Psoas muscle (tissue), 8 donors: ENCODE measurements around the gene TTYH1. TPM values are rescaled to one million over a fixed set of nuclear protein-coding genes. Genes with fewer than 3 reads are reported as not detected.
"Not testable (repeated sequence)": the region's sequence is repeated elsewhere in the genome, so short reads cannot be mapped to it uniquely, and the experiment has no call there.

Experiments
- ATAC-seq, 4 donors: fragments of 200-7000 bp; cut with Tn5 transposase; one replicate each; pipeline ENCODE4 v1.9.1; 2020; ENCODE audit warnings: moderate library complexity in 3 of 4, mild to moderate bottlenecking in 2 of 4
- DNase-seq, 2 donors: peaks; one replicate each; pipeline ENCODE4 v3.0.0-alpha.2; 2020
- H3K27ac ChIP-seq: fragments of 200-600 bp; one replicate; pipeline ENCODE4 v1.8.0; 2022
- H3K27me3 ChIP-seq, 3 donors: fragments of 200-600 bp in 1 of 3; one replicate each; pipeline versions ENCODE4 v1.6.1 to v1.8.0; 2013 to 2022; ENCODE audit warnings: low read length in 2 of 3, mild to moderate bottlenecking in 2 of 3, moderate library complexity in 1 of 3; ENCODE audit not compliant: insufficient read depth in 3 of 3
- H3K36me3 ChIP-seq, 2 donors: fragments of 200-600 bp in 1 of 2; one replicate each; pipeline versions ENCODE4 v1.6.1 to v1.8.0; 2013 to 2022; ENCODE audit warnings: low read depth in 1 of 2, mild to moderate bottlenecking in 1 of 2, moderate library complexity in 1 of 2; ENCODE audit not compliant: insufficient read depth in 1 of 2
- H3K4me1 ChIP-seq: fragments of 200-600 bp; one replicate; pipeline ENCODE4 v1.8.0; 2022
- H3K4me3 ChIP-seq: fragments of 200-600 bp; one replicate; pipeline ENCODE4 v1.8.0; 2022; ENCODE audit warnings: mild to moderate bottlenecking
- H3K9me3 ChIP-seq: fragments of 200-600 bp; one replicate; pipeline ENCODE4 v1.8.0; 2022
- WGBS, 3 donors: extraction: QIAGEN DNeasy Blood & Tissue Kit; methylation state at CpG; one replicate each; pipeline versions ENCODE4 v1.1.6 to v1.1.7; 2013; 5-methylcytosine and 5-hydroxymethylcytosine counted together
- intact Hi-C, 2 donors: fragments of 100-400 bp; cut with DNase I; formaldehyde crosslinking; loops; one replicate each; pipeline versions ENCODE4 v1.11.0 to v1.14.2; 2022
- polyA plus RNA-seq, 3 donors: library from polyadenylated mRNA; stranded (reverse); fragments of 200-250 nt; gene quantifications; one replicate each; pipeline ENCODE4 v1.2.3, GENCODE V29; 2013
- total RNA-seq, 4 donors: library from RNA; stranded (reverse); fragmentation: NEBNext Ultra II Directional in 2 of 4; extraction: Animal tissue kit (Norgen Biotek cat#: 25700) in 2 of 4; gene quantifications; one replicate each; pipeline versions ENCODE4 v1.2.1 to v1.2.4, GENCODE V29; 2021 to 2023
- TF ChIP-seq, protein P1 (sequence below): fragments of 200-600 bp; IDR thresholded peaks from one replicate; pipeline ENCODE4 v1.8.0; 2022; ENCODE audit warnings: antibody characterized with exemption
- donor health status: healthy with polysubstance abuse.
- donor health status: DM: no; HTN: no; CAD: no; lungs with moderate emphysema.
- donor health status: Bipolar disorder and iron deficiency.
- donor health status: healthy.
- donor health status: DM: yes; HTN: yes; CAD: no.
- donor health status: DM: no; HTN: no; CAD: no.
- donor health status: DM: no; HTN: no; CAD: no.
- donor health status: DM: yes; HTN: yes; CAD: no.

The TTYH1 gene
- total and polyA plus RNA-seq, 7 donors = 0.34 to 1.9 (median 0.52) TPM; not detected in 1

DNA sequence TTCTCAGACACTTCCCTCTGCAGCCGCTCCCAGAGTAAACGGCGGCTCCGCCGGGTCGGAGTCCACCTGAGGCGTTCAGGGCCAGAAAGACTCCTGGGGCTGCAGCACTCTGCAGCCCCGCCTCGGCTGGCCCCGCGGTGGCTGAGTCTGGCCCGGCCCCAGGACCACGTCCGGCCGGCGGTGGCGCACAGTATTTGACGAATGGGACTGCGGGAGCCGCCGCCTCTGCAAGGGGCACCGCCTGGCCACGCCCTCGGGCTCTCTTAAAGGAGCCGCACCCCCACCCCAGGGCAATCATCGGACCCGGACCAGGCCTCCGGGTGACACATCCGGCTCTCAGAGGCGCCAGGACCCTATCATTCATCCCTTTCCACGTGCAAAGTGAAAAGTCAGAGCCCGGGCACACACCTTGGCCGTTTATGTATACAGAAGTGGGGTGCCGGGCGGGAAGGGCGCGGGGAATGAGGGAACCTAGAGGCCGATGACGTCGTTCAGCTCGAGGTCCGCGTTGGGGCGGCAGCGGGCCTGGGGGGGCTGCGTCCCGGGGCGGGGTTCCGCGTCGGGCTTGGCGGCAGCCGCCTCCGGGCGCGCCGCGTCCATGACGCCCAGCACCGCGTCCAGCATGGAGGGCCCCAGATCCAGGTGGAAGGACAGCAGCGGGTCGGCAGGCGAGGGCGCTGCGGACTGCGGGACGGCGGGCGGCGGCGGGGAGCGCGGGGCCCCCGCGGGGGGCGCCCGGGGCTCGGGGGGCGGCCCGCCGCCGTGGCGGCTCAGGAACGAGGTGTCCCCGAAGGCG is 49.6 kb downstream of the TTYH1 start:
- Histone ChIP-seq H3K4me3 (peak overlapping the region; percentile 78), H3K27ac (peak overlapping the region; percentile 91), H3K36me3 (peaks cover 0 to 25% of the 10 kb centered on the region in 2 donors), H3K27me3 (peaks cover 0 to 13% (median 0%) of the 10 kb centered on the region in 3 donors), H3K9me3 (no peaks in the 10 kb centered on the region), H3K4me1 (peaks cover 9% of the 10 kb centered on the region)
- TF ChIP-seq, protein P1, sequence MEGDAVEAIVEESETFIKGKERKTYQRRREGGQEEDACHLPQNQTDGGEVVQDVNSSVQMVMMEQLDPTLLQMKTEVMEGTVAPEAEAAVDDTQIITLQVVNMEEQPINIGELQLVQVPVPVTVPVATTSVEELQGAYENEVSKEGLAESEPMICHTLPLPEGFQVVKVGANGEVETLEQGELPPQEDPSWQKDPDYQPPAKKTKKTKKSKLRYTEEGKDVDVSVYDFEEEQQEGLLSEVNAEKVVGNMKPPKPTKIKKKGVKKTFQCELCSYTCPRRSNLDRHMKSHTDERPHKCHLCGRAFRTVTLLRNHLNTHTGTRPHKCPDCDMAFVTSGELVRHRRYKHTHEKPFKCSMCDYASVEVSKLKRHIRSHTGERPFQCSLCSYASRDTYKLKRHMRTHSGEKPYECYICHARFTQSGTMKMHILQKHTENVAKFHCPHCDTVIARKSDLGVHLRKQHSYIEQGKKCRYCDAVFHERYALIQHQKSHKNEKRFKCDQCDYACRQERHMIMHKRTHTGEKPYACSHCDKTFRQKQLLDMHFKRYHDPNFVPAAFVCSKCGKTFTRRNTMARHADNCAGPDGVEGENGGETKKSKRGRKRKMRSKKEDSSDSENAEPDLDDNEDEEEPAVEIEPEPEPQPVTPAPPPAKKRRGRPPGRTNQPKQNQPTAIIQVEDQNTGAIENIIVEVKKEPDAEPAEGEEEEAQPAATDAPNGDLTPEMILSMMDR = no peak
- peak; percentile 92 to 94 for DNase-seq
- 7 to 16% (median 10%) methylated on average over 46 to 87 of the region's 87 CpGs for WGBS, 3 donors
- ATAC-seq = peak; percentile 77 to 87 (median 80)
- intact Hi-C loops = loop anchor here in 1 of 2 donors (10.0 kb wide), 1 partner anchor 480 kb away; no protein-coding TSS in a partner anchor

DNA sequence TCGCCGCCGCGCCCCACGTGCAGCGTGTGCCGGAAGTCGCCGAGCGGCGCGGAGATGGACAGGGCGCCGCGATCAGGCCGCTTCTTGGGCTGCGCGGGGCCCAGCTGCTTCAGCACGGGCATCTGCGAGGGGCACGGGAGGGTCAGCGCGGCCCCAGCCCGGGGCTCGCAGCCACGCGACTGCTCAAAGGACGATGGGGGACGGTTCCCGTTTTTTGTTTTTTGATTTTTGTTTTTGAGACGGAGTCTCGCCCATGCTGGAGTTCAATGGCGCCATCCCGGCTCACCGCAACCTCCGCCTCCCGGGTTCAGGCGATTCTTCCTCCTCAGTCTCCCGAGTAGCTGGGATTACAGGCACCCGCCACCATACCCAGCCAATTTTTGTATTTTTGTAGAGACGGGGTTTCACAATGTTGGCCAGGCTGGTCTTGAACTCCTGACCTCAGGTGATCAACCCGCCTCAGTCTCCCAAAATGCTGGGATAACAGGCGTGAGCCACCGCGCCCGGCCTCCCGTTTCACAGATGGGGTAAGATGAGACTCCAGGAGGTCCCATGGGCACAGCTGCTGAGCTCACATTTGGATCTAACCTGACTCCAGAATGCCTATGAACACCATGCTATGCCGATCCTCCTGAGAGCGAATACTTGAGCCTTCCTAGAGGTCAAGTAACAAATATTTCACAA is 50.3 kb downstream of the TTYH1 start:
- TF ChIP-seq, protein P1 = no peak
- ATAC-seq = no peak
- Histone ChIP-seq H3K36me3 (peaks cover 0 to 18% of the 10 kb centered on the region in 2 donors), H3K27ac (no peak overlapping the region), H3K9me3 (no peaks in the 10 kb centered on the region), H3K27me3 (peaks cover 0 to 18% (median 0%) of the 10 kb centered on the region in 3 donors), H3K4me1 (peaks cover 9% of the 10 kb centered on the region), H3K4me3 (no peak overlapping the region)
- intact Hi-C loops = loop anchor here in 1 of 2 donors (10.0 kb wide), 1 partner anchor 481 kb away; no protein-coding TSS in a partner anchor
- peak; percentile 19 to 59 for DNase-seq
- WGBS, 3 donors = 60 to 63% (median 61%) methylated on average over 49 of the region's 49 CpGs

DNA sequence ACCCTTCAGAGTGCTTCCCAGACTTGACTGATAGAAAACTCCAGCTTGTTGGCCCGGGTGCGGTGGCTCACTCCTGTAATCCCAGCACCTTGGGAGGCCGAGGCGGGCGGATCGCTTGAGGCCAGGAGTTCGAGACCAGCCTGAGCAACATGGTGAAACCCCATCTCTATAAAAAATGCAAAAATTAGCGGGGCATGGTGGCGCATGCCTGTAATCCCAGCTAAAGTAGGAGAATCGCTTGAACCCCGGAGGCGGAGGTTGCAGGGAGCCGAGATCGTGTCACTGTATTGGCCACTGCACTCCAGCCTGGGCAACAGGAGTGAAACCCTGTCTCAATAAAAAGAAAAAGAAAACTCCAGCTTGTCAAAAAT is 50.8 kb downstream of the TTYH1 start:
- 87 to 89% (median 88%) methylated on average over 14 of the region's 14 CpGs for WGBS, 3 donors
- H3K4me3 ChIP-seq, H3K9me3 ChIP-seq, H3K27ac ChIP-seq, ATAC-seq: not testable (repeated sequence)
- peaks cover 0 to 23% (median 0%) of the 10 kb centered on the region in 3 donors for H3K27me3 ChIP-seq
- DNase-seq = peak in 1 of 2 donors; percentile 38
- intact Hi-C loops = loop anchor here in 1 of 2 donors (10.0 kb wide), 1 partner anchor 481 kb away; no protein-coding TSS in a partner anchor
- H3K36me3 ChIP-seq = peaks cover 0 to 12% of the 10 kb centered on the region in 2 donors
- peaks cover 12% of the 10 kb centered on the region for H3K4me1 ChIP-seq

DNA sequence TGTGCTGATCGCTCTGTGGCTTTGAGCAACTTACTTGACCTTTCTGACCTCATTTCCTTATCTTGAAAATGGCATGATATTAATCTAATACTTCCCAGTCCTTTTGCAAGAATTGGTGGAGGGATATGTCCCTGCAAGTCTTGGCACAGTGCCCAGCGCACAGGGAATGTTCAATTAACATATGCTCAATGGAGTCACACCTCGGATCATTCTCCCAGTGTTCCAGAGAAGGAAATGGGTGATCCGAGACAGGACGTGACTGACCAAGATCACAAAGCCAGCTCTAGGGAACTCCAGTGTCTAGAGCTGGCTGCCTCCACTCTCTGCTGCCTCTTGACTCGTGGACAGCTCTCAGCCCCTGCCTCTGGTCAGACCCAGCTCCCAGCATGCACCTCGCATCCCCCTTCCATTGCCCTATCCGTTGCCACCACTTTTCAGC is 54.3 kb downstream of the TTYH1 start:
- Histone ChIP-seq H3K36me3 (no peaks in the 10 kb centered on the region), H3K4me1 (peaks cover 5% of the 10 kb centered on the region), H3K27me3 (peaks cover 0 to 34% (median 8%) of the 10 kb centered on the region in 3 donors), H3K9me3 (no peaks in the 10 kb centered on the region), H3K4me3 (no peak overlapping the region), H3K27ac (peak overlapping the region; percentile 50)
- TF ChIP-seq, protein P1 = no peak
- intact Hi-C loops = loop anchor here in 1 of 2 donors (10.0 kb wide), 1 partner anchor 485 kb away; no protein-coding TSS in a partner anchor
- no peak for ATAC-seq
- WGBS, 3 donors = 42 to 45% (median 42%) methylated on average over 8 of the region's 8 CpGs
- DNase-seq = peak; percentile 65 to 79
